Measurements from ENCODE around the gene FUZ. TPM values are rescaled to one million over a fixed set of nuclear protein-coding genes. Genes with fewer than 3 reads are reported as not detected.

Gene FUZ
- total and polyA plus RNA-seq, 4 donors = 3.8 to 12.5 (median 7.0) TPM

DNA sequence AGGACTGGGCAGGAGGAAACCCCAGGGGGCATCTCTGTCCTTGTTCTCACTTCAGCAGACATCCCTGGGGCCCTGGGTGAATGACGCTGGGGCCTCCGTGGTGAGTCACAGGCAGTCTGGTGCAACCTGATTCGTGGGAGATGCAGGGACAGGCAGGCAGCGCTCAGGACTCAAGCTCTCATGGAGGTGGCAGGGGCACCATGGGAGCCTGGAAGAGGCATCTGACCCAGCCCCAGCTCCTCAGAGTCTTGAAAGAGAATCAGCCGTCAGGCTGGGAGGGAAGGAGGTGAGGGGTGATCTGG lies 23.9 kb upstream of the FUZ start (continued):
- TF ChIP-seq, protein P1, sequence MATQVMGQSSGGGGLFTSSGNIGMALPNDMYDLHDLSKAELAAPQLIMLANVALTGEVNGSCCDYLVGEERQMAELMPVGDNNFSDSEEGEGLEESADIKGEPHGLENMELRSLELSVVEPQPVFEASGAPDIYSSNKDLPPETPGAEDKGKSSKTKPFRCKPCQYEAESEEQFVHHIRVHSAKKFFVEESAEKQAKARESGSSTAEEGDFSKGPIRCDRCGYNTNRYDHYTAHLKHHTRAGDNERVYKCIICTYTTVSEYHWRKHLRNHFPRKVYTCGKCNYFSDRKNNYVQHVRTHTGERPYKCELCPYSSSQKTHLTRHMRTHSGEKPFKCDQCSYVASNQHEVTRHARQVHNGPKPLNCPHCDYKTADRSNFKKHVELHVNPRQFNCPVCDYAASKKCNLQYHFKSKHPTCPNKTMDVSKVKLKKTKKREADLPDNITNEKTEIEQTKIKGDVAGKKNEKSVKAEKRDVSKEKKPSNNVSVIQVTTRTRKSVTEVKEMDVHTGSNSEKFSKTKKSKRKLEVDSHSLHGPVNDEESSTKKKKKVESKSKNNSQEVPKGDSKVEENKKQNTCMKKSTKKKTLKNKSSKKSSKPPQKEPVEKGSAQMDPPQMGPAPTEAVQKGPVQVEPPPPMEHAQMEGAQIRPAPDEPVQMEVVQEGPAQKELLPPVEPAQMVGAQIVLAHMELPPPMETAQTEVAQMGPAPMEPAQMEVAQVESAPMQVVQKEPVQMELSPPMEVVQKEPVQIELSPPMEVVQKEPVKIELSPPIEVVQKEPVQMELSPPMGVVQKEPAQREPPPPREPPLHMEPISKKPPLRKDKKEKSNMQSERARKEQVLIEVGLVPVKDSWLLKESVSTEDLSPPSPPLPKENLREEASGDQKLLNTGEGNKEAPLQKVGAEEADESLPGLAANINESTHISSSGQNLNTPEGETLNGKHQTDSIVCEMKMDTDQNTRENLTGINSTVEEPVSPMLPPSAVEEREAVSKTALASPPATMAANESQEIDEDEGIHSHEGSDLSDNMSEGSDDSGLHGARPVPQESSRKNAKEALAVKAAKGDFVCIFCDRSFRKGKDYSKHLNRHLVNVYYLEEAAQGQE (IDR thresholded peaks at IDR 0.05) = no peak
- no peak for TF ChIP-seq TAF1 (conservative IDR thresholded peaks at IDR 0.05)
- TF ChIP-seq FOXA1 (IDR thresholded peaks at IDR 0.05) = no peak
- TF ChIP-seq HNF4G (IDR thresholded peaks at IDR 0.05) = no peak
- no peak for TF ChIP-seq NR2F2 (IDR thresholded peaks at IDR 0.05)

DNA sequence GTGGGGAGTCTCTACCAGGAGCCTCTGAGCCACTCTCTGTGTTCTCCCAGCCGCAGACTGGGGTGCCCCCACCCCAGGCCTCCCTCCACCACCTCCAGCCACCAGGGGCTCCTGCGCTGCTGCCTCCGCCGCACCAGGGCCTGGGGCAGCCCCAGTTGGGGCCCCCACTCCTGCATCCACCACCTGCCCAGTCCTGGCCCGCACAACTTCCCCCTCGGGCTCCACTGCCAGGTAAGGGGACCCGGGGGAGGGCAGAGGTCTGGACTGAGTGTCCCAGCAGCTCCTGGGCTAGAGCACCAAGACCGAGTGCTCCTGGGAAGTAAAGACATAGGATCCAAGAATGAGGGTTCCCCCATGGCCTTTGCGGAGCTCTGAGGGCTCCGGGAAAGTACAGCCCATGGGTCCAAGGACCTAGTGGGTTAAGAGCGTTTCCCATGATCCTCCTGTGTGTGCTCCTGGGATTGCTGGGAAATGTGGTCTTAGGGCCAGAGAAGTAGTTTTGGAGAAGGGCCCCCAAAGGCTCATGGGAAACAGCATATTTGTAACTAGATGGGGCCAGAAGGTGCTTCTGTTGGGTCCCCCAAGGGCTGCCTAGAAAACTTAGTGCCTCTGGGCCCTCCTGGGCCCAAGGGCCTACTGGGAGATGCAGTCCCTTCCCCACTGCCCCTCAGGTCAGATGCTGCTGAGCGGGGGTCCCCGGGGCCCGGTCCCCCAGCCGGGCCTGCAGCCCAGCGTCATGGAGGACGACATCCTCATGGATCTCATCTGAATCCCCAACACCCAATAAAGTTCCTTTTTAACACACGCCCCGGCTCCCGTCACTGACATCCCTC lies 23.3 kb upstream of the FUZ start:
- peaks cover 9 to 50% (median 27%) of the 10 kb centered on the region in 4 donors for H3K36me3 ChIP-seq (ENCODE audit: control insufficient read depth in 4 of 4, insufficient read depth in 3 of 4, low read depth in 1 of 4, low read length in 3 of 4)
- H3K27ac ChIP-seq (ENCODE audit: low read depth in 1 of 2, low read length in 2 of 2) = no peak overlapping the region

More for the DNA sequence above, 23.3 kb upstream of the FUZ start:
- no peaks in the 10 kb centered on the region for H3K4me1 ChIP-seq (ENCODE audit: control insufficient read depth in 4 of 4, insufficient read depth in 4 of 4, low read length in 3 of 4)
- no peak overlapping the region for H3K9ac ChIP-seq (ENCODE audit: low read depth in 1 of 2, low read length in 2 of 2)
- no peak overlapping the region for H3K4me3 ChIP-seq (ENCODE audit: low read depth in 1 of 3, low read length in 3 of 3)
- no peak for DNase-seq (ENCODE audit: low spot score)
- H3K27me3 ChIP-seq (ENCODE audit: control insufficient read depth in 4 of 4, insufficient read depth in 4 of 4, low read length in 3 of 4) = no peaks in the 10 kb centered on the region
- H3K9me3 ChIP-seq (ENCODE audit: control insufficient read depth in 4 of 4, low read length in 3 of 4) = no peaks in the 10 kb centered on the region
- no peak for TF ChIP-seq EGR1 (IDR thresholded peaks at IDR 0.05; ENCODE audit: low read depth in 2 of 2)
- TF ChIP-seq, protein P2, sequence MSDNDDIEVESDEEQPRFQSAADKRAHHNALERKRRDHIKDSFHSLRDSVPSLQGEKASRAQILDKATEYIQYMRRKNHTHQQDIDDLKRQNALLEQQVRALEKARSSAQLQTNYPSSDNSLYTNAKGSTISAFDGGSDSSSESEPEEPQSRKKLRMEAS (IDR thresholded peaks at IDR 0.05) = no peak
- no peak for TF ChIP-seq GABPA (IDR thresholded peaks at IDR 0.05 in 1 of 2, conservative IDR thresholded peaks at IDR 0.05 in 1 of 2)
- TF ChIP-seq, protein P3, sequence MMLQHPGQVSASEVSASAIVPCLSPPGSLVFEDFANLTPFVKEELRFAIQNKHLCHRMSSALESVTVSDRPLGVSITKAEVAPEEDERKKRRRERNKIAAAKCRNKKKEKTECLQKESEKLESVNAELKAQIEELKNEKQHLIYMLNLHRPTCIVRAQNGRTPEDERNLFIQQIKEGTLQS (IDR thresholded peaks at IDR 0.05) = no peak
- TF ChIP-seq, protein P4, sequence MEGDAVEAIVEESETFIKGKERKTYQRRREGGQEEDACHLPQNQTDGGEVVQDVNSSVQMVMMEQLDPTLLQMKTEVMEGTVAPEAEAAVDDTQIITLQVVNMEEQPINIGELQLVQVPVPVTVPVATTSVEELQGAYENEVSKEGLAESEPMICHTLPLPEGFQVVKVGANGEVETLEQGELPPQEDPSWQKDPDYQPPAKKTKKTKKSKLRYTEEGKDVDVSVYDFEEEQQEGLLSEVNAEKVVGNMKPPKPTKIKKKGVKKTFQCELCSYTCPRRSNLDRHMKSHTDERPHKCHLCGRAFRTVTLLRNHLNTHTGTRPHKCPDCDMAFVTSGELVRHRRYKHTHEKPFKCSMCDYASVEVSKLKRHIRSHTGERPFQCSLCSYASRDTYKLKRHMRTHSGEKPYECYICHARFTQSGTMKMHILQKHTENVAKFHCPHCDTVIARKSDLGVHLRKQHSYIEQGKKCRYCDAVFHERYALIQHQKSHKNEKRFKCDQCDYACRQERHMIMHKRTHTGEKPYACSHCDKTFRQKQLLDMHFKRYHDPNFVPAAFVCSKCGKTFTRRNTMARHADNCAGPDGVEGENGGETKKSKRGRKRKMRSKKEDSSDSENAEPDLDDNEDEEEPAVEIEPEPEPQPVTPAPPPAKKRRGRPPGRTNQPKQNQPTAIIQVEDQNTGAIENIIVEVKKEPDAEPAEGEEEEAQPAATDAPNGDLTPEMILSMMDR (IDR thresholded peaks at IDR 0.05; ENCODE audit: low read depth, low read length, missing input control) = no peak
- TF ChIP-seq HNF4G (IDR thresholded peaks at IDR 0.05) = no peak
- TF ChIP-seq FOXA1 (IDR thresholded peaks at IDR 0.05) = no peak
- TF ChIP-seq, protein P5, sequence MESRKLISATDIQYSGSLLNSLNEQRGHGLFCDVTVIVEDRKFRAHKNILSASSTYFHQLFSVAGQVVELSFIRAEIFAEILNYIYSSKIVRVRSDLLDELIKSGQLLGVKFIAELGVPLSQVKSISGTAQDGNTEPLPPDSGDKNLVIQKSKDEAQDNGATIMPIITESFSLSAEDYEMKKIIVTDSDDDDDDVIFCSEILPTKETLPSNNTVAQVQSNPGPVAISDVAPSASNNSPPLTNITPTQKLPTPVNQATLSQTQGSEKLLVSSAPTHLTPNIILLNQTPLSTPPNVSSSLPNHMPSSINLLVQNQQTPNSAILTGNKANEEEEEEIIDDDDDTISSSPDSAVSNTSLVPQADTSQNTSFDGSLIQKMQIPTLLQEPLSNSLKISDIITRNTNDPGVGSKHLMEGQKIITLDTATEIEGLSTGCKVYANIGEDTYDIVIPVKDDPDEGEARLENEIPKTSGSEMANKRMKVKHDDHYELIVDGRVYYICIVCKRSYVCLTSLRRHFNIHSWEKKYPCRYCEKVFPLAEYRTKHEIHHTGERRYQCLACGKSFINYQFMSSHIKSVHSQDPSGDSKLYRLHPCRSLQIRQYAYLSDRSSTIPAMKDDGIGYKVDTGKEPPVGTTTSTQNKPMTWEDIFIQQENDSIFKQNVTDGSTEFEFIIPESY (IDR thresholded peaks at IDR 0.05) = no peak
- no peak for TF ChIP-seq NR2F2 (IDR thresholded peaks at IDR 0.05)
- no peak for TF ChIP-seq TAF1 (conservative IDR thresholded peaks at IDR 0.05)
- no peak for TF ChIP-seq RAD21 (IDR thresholded peaks at IDR 0.05)
- TF ChIP-seq RXRA (IDR thresholded peaks at IDR 0.05) = no peak
- 97% methylated on average over 20 of the region's 20 CpGs for WGBS

Data from liver (tissue), 9 donors.